CD4-positive, alpha-beta memory T cell (primary cell): ENCODE results near the gene FRMD4A. TPM values are rescaled to one million over a fixed set of nuclear protein-coding genes. Genes with fewer than 3 reads are reported as not detected.
"Not testable (repeated sequence)": the region's sequence is repeated elsewhere in the genome, so short reads cannot be mapped to it uniquely, and the experiment has no call there.

Experiments
- CTCF ChIA-PET: fragments of 350-600 bp; sonication (Branson Sonifier 250); formaldehyde crosslinking; loops from one replicate; lab custom pipeline; 2021; ENCODE audit warnings: inconsistent platforms; ENCODE audit not compliant: partially characterized antibody; lab: Charles Lee
- POLR2A ChIA-PET: fragments of 350-600 bp; sonication (Branson Sonifier 250); formaldehyde crosslinking; loops from one replicate; lab custom pipeline; 2021; ENCODE audit not compliant: partially characterized antibody; lab: Charles Lee
- DNase-seq, 5 donors: peaks; one replicate each; pipeline versions ENCODE4 v3.0.0 to v3.0.0-alpha.2; 2020 to 2022; ENCODE audit warnings: mixed read lengths in 1 of 5
- H3K27ac ChIP-seq: one replicate; pipeline ENCODE4 v1.7.0; 2013; ENCODE audit warnings: low read depth, low read length
- H3K27me3 ChIP-seq: 2 replicates; pipeline ENCODE4 v1.7.0; 2013; ENCODE audit warnings: mild to moderate bottlenecking, low read length, moderate library complexity; ENCODE audit not compliant: insufficient read depth
- H3K36me3 ChIP-seq: 2 replicates; pipeline ENCODE4 v1.7.0; 2013; ENCODE audit warnings: mild to moderate bottlenecking, low read length, moderate library complexity; ENCODE audit not compliant: insufficient read depth
- H3K4me1 ChIP-seq: 2 replicates; pipeline ENCODE4 v1.7.0; 2013; ENCODE audit warnings: mild to moderate bottlenecking, low read length, moderate library complexity; ENCODE audit not compliant: insufficient read depth
- H3K4me3 ChIP-seq, 2 donors: one replicate each; pipeline ENCODE4 v1.7.0; 2013; ENCODE audit warnings: low read length in 2 of 2, mild to moderate bottlenecking in 1 of 2
- H3K9me3 ChIP-seq, 2 donors: one replicate each; pipeline ENCODE4 v1.7.0; 2013; ENCODE audit warnings: low read length in 2 of 2, control low read depth in 1 of 2; ENCODE audit not compliant: control insufficient read depth in 1 of 2
- H3K27ac Mint-ChIP-seq, 7 donors: one replicate each; pipeline ENCODE4 v1.8.0; 2020 to 2021; ENCODE audit warnings: mixed read lengths in 7 of 7, mild to moderate bottlenecking in 6 of 7, inconsistent platforms in 3 of 7, moderate library complexity in 3 of 7
- H3K27me3 Mint-ChIP-seq, 2 donors: one replicate each; pipeline ENCODE4 v1.8.0; 2020 to 2021; ENCODE audit warnings: mixed read lengths in 2 of 2
- H3K36me3 Mint-ChIP-seq, 2 donors: one replicate each; pipeline ENCODE4 v1.8.0; 2020 to 2021; ENCODE audit warnings: mixed read lengths in 2 of 2, inconsistent platforms in 1 of 2, mild to moderate bottlenecking in 1 of 2
- H3K4me1 Mint-ChIP-seq, 4 donors: one replicate each; pipeline ENCODE4 v1.8.0; 2020 to 2021; ENCODE audit warnings: mixed read lengths in 4 of 4, mild to moderate bottlenecking in 1 of 4
- H3K4me3 Mint-ChIP-seq, 8 donors: one replicate each; pipeline ENCODE4 v1.8.0; 2020 to 2021; ENCODE audit warnings: mixed read lengths in 8 of 8, mild to moderate bottlenecking in 7 of 8, moderate library complexity in 6 of 8, inconsistent platforms in 3 of 8
- H3K9me3 Mint-ChIP-seq, 8 donors: one replicate each; pipeline ENCODE4 v1.8.0; 2020 to 2021; ENCODE audit warnings: mixed read lengths in 8 of 8, mild to moderate bottlenecking in 5 of 8, inconsistent platforms in 3 of 8, moderate library complexity in 1 of 8
- intact Hi-C: fragments of 100-400 bp; cut with micrococcal nuclease; formaldehyde crosslinking; loops from one replicate; pipeline ENCODE4 v1.15.1; 2023
- polyA plus RNA-seq, 2 donors: library from polyadenylated mRNA; unstranded; fragments of 300-500 nt; fragmentation: Illumina TruSeq; gene quantifications; one replicate each; pipeline ENCODE4 v1.2.3, GENCODE V29; 2021
- total RNA-seq, 2 experiments: library from RNA; stranded (reverse); gene quantifications; one replicate each; pipeline ENCODE4 v1.2.3, GENCODE V29; 2021

Gene FRMD4A
- total and polyA plus RNA-seq, 4 experiments from 2014 or later: 0.89 to 2.4 (median 1.9) TPM; not detected in 1

- intact Hi-C loops: no loop called here
- Histone ChIP-seq H3K4me3 (no peak overlapping the region), H3K27ac (no peak overlapping the region), H3K4me1 (no peaks in the 10 kb centered on the region), H3K9me3 (no peaks in the 10 kb centered on the region), H3K27me3 (no peaks in the 10 kb centered on the region), H3K36me3 (no peaks in the 10 kb centered on the region)
- ChIA-PET POLR2A (no interaction called here), CTCF (interaction anchor here (0.6 to 1.5 kb wide), 4 partner anchors 59 to 241 kb away, joined by 3 read pairs; no protein-coding TSS in a partner anchor)
- no peaks in the 10 kb centered on the region for H3K36me3 Mint-ChIP-seq
- peaks cover 0 to under 1% (median 0%) of the 10 kb centered on the region in 8 donors for H3K9me3 Mint-ChIP-seq
- peaks cover 0 to 8% (median 1%) of the 10 kb centered on the region in 4 donors for H3K4me1 Mint-ChIP-seq
- DNase-seq: no peak
- H3K27ac Mint-ChIP-seq: no peak overlapping the region
- no peak overlapping the region for H3K4me3 Mint-ChIP-seq
- H3K27me3 Mint-ChIP-seq: peaks cover 0 to 4% of the 10 kb centered on the region in 2 donors
Measured at GRCh38 chr10:13959443-13960359, 371.0 kb downstream of the FRMD4A start.

DNA sequence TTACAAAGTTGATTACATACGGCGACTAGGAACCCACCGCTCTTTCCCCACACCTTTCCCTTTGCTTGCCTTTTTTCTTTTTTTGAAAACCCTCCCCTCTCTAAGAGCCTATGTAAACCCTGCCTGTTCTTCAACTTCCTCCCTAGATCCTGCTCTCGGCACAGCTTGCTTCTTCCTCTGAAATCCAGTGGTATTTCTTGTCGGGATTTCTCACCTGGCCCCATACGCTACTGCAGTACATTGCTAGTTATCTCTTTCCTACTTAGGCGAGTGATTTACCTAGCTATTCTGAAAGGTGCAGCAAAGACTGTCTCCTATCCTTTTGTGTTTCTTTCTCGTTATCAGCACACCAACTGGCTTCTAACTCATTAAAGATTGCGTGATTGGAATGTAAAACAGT lies 372.9 kb downstream of the FRMD4A start:
- POLR2A ChIA-PET: no interaction called here
- H3K9me3 Mint-ChIP-seq: peaks cover 0 to 6% (median 0%) of the 10 kb centered on the region in 8 donors
- peaks cover 3 to 4% of the 10 kb centered on the region in 2 donors for H3K27me3 Mint-ChIP-seq
- no peaks in the 10 kb centered on the region for H3K27me3 ChIP-seq
- H3K4me3 ChIP-seq: no peak overlapping the region
- DNase-seq: no peak
- H3K36me3 Mint-ChIP-seq: no peaks in the 10 kb centered on the region
- peak overlapping the region in 1 of 7 donors; percentile 11 for H3K27ac Mint-ChIP-seq
- no peaks in the 10 kb centered on the region for H3K36me3 ChIP-seq
- CTCF ChIA-PET: interaction anchor here (0.6 kb wide), 1 partner anchor 761 kb away, joined by 3 read pairs; no protein-coding TSS in a partner anchor
- H3K9me3 ChIP-seq: no peaks in the 10 kb centered on the region
- H3K4me1 ChIP-seq: no peaks in the 10 kb centered on the region
- peaks cover 0 to 8% (median 1%) of the 10 kb centered on the region in 4 donors for H3K4me1 Mint-ChIP-seq
- H3K27ac ChIP-seq: no peak overlapping the region
- no peak overlapping the region for H3K4me3 Mint-ChIP-seq
- intact Hi-C loops: no loop called here

- peaks cover 0 to 8% (median 1%) of the 10 kb centered on the region in 4 donors for H3K4me1 Mint-ChIP-seq
- POLR2A ChIA-PET: no interaction called here
- H3K36me3 ChIP-seq: no peaks in the 10 kb centered on the region
Measured at GRCh38 chr10:13956826-13957225, 373.9 kb downstream of the FRMD4A start.

GRCh38 chr10:13955409-13956068 lies 375.2 kb downstream of the FRMD4A start:
- no peaks in the 10 kb centered on the region for H3K36me3 Mint-ChIP-seq
- H3K4me3 Mint-ChIP-seq: no peak overlapping the region
- intact Hi-C loops: no loop called here
- H3K9me3 Mint-ChIP-seq: peaks cover 0 to 12% (median 0%) of the 10 kb centered on the region in 8 donors
- no peak overlapping the region for H3K27ac ChIP-seq
- no peaks in the 10 kb centered on the region for H3K27me3 ChIP-seq
- no peaks in the 10 kb centered on the region for H3K4me1 Mint-ChIP-seq
- H3K36me3 ChIP-seq: no peaks in the 10 kb centered on the region
- no peak for DNase-seq
- H3K4me1 ChIP-seq: no peaks in the 10 kb centered on the region
- H3K9me3 ChIP-seq: no peaks in the 10 kb centered on the region
- ChIA-PET POLR2A (no interaction called here), CTCF (no interaction called here)
- no peak overlapping the region for H3K27ac Mint-ChIP-seq
- peaks cover 2 to 6% of the 10 kb centered on the region in 2 donors for H3K27me3 Mint-ChIP-seq
- no peak overlapping the region for H3K4me3 ChIP-seq

More at GRCh38 chr10:13956826-13957225, 373.9 kb downstream of the FRMD4A start:
- no peak for DNase-seq
- CTCF ChIA-PET: no interaction called here
- Mint-ChIP-seq H3K4me3 (no peak overlapping the region), H3K27me3 (peaks cover 3 to 4% of the 10 kb centered on the region in 2 donors), H3K27ac (no peak overlapping the region), H3K36me3 (no peaks in the 10 kb centered on the region), H3K9me3 (peaks cover 0 to 6% (median 0%) of the 10 kb centered on the region in 8 donors)
- H3K4me1 ChIP-seq: no peaks in the 10 kb centered on the region
- intact Hi-C loops: no loop called here
- H3K27me3 ChIP-seq: no peaks in the 10 kb centered on the region
- H3K4me3 ChIP-seq: no peak overlapping the region
- no peak overlapping the region for H3K27ac ChIP-seq
- H3K9me3 ChIP-seq: no peaks in the 10 kb centered on the region

- H3K27me3 ChIP-seq, H3K4me3 Mint-ChIP-seq, H3K36me3 ChIP-seq, H3K27ac ChIP-seq, intact Hi-C loops, CTCF ChIA-PET, H3K4me1 Mint-ChIP-seq, H3K36me3 Mint-ChIP-seq, H3K27me3 Mint-ChIP-seq, H3K9me3 ChIP-seq, H3K4me1 ChIP-seq, POLR2A ChIA-PET, H3K27ac Mint-ChIP-seq, H3K4me3 ChIP-seq, DNase-seq: not testable (repeated sequence)
- peaks cover 0 to 12% (median 0%) of the 10 kb centered on the region in 8 donors for H3K9me3 Mint-ChIP-seq
Measured at GRCh38 chr10:13954195-13954594, 376.5 kb downstream of the FRMD4A start.

DNA sequence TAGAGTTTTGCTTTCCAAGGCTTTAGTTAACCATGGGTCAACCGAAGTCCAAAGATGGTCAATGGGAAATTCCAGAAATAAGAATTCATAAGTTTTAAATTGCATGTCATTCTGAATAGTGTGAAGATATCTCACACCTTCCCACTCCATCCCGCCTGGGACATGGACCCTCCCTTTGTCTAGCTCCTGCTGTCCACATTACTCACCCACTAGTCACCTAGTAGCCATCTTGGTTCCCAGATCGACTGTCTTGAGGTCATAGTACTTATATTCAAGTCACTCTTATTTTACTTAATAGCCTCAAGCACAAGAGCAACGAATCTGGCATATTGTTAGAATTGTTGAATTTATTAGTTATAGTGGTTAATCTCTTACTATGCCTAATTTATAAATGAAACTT lies 377.4 kb downstream of the FRMD4A start:
- Histone ChIP-seq H3K27me3 (no peaks in the 10 kb centered on the region), H3K4me3 (no peak overlapping the region), H3K9me3 (no peaks in the 10 kb centered on the region), H3K4me1 (no peaks in the 10 kb centered on the region), H3K27ac (no peak overlapping the region), H3K36me3 (no peaks in the 10 kb centered on the region)
- Mint-ChIP-seq H3K27ac (no peak overlapping the region), H3K9me3 (peaks cover 0 to 12% (median 0%) of the 10 kb centered on the region in 8 donors), H3K4me1 (no peaks in the 10 kb centered on the region), H3K36me3 (no peaks in the 10 kb centered on the region), H3K4me3 (no peak overlapping the region), H3K27me3 (peaks cover under 1 to 6% of the 10 kb centered on the region in 2 donors)
- no peak for DNase-seq
- intact Hi-C loops: no loop called here
- POLR2A ChIA-PET: interaction anchor here (0.6 kb wide), 1 partner anchor 114 kb away, joined by 3 read pairs; no protein-coding TSS in a partner anchor
- CTCF ChIA-PET: no interaction called here

GRCh38 chr10:13950543-13950939 lies 380.2 kb downstream of the FRMD4A start:
- CTCF ChIA-PET: no interaction called here
- no peaks in the 10 kb centered on the region for H3K9me3 ChIP-seq
- no peak overlapping the region for H3K27ac ChIP-seq
- H3K27ac Mint-ChIP-seq: no peak overlapping the region
- no peaks in the 10 kb centered on the region for H3K36me3 ChIP-seq
- no peak for DNase-seq
- POLR2A ChIA-PET: no interaction called here
- H3K4me1 Mint-ChIP-seq: no peaks in the 10 kb centered on the region
- peaks cover 0 to 12% (median 0%) of the 10 kb centered on the region in 8 donors for H3K9me3 Mint-ChIP-seq
- H3K4me3 Mint-ChIP-seq: no peak overlapping the region
- no peaks in the 10 kb centered on the region for H3K36me3 Mint-ChIP-seq
- H3K27me3 Mint-ChIP-seq: peaks cover 2 to 6% of the 10 kb centered on the region in 2 donors
- no peaks in the 10 kb centered on the region for H3K27me3 ChIP-seq
- intact Hi-C loops: no loop called here
- no peak overlapping the region for H3K4me3 ChIP-seq
- no peaks in the 10 kb centered on the region for H3K4me1 ChIP-seq
